ENCODE measurements around the gene SYT12. TPM values are rescaled to one million over a fixed set of nuclear protein-coding genes. Genes with fewer than 3 reads are reported as not detected.

The SYT12 gene
- total and polyA plus RNA-seq, 2 of the 8 experiments (the other 6 are each of a cell fraction or from before 2014, with no cell fraction given), result 1.4 to 3.3 TPM

DNA sequence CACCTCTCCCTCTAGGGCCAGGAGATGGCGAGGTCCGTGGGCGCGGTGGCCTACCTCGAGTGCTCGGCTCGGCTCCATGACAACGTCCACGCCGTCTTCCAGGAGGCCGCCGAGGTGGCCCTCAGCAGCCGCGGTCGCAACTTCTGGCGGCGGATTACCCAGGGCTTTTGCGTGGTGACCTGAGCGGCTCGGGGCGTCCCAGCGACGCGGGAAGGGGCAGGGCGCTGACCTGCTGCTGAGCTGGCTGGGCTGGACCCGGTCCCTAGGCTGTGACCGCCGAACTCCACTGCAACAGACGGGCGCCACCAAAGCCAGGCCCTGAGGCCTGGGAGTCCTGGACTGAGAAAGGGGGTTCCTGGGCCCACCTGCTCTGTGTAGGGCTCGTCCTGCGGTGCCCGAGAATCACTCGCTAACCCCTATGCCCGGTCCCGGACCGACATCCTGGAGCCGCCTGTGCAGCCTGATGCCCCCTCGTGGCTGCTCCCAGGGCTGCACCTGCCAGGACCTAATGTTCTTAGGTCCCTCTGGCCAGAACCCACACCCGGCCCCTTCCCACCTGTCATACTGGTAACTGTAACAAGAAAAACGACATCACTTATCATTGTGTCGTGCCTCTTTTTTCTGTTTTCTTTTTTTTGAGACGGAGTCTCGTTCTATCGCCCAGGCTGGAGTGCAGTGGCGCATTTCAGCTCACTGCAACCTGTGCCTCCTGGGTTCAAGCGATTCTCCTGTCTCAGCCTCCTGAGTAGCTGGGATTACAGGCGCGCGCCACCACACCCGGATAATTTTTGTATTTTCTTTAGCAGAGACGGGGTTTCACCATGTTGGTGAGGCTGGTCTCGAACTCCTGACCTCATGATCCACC lies 48.7 kb downstream of the SYT12 start (continued):
- TF ChIP-seq, protein P1, sequence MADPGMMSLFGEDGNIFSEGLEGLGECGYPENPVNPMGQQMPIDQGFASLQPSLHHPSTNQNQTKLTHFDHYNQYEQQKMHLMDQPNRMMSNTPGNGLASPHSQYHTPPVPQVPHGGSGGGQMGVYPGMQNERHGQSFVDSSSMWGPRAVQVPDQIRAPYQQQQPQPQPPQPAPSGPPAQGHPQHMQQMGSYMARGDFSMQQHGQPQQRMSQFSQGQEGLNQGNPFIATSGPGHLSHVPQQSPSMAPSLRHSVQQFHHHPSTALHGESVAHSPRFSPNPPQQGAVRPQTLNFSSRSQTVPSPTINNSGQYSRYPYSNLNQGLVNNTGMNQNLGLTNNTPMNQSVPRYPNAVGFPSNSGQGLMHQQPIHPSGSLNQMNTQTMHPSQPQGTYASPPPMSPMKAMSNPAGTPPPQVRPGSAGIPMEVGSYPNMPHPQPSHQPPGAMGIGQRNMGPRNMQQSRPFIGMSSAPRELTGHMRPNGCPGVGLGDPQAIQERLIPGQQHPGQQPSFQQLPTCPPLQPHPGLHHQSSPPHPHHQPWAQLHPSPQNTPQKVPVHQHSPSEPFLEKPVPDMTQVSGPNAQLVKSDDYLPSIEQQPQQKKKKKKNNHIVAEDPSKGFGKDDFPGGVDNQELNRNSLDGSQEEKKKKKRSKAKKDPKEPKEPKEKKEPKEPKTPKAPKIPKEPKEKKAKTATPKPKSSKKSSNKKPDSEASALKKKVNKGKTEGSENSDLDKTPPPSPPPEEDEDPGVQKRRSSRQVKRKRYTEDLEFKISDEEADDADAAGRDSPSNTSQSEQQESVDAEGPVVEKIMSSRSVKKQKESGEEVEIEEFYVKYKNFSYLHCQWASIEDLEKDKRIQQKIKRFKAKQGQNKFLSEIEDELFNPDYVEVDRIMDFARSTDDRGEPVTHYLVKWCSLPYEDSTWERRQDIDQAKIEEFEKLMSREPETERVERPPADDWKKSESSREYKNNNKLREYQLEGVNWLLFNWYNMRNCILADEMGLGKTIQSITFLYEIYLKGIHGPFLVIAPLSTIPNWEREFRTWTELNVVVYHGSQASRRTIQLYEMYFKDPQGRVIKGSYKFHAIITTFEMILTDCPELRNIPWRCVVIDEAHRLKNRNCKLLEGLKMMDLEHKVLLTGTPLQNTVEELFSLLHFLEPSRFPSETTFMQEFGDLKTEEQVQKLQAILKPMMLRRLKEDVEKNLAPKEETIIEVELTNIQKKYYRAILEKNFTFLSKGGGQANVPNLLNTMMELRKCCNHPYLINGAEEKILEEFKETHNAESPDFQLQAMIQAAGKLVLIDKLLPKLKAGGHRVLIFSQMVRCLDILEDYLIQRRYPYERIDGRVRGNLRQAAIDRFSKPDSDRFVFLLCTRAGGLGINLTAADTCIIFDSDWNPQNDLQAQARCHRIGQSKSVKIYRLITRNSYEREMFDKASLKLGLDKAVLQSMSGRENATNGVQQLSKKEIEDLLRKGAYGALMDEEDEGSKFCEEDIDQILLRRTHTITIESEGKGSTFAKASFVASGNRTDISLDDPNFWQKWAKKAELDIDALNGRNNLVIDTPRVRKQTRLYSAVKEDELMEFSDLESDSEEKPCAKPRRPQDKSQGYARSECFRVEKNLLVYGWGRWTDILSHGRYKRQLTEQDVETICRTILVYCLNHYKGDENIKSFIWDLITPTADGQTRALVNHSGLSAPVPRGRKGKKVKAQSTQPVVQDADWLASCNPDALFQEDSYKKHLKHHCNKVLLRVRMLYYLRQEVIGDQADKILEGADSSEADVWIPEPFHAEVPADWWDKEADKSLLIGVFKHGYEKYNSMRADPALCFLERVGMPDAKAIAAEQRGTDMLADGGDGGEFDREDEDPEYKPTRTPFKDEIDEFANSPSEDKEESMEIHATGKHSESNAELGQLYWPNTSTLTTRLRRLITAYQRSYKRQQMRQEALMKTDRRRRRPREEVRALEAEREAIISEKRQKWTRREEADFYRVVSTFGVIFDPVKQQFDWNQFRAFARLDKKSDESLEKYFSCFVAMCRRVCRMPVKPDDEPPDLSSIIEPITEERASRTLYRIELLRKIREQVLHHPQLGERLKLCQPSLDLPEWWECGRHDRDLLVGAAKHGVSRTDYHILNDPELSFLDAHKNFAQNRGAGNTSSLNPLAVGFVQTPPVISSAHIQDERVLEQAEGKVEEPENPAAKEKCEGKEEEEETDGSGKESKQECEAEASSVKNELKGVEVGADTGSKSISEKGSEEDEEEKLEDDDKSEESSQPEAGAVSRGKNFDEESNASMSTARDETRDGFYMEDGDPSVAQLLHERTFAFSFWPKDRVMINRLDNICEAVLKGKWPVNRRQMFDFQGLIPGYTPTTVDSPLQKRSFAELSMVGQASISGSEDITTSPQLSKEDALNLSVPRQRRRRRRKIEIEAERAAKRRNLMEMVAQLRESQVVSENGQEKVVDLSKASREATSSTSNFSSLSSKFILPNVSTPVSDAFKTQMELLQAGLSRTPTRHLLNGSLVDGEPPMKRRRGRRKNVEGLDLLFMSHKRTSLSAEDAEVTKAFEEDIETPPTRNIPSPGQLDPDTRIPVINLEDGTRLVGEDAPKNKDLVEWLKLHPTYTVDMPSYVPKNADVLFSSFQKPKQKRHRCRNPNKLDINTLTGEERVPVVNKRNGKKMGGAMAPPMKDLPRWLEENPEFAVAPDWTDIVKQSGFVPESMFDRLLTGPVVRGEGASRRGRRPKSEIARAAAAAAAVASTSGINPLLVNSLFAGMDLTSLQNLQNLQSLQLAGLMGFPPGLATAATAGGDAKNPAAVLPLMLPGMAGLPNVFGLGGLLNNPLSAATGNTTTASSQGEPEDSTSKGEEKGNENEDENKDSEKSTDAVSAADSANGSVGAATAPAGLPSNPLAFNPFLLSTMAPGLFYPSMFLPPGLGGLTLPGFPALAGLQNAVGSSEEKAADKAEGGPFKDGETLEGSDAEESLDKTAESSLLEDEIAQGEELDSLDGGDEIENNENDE (IDR thresholded peaks at IDR 0.05; ENCODE audit: insufficient replicate concordance, low read length), result no peak
- TF ChIP-seq SIN3A (conservative IDR thresholded peaks at IDR 0.05 in 1 of 2, IDR thresholded peaks at IDR 0.05 in 1 of 2; ENCODE audit: low read depth in 1 of 2, low read length in 2 of 2) (peak; percentile 13 to 85; a peak in 2 of 4 replicates), RNF2 (IDR thresholded peaks at IDR 0.05; ENCODE audit: borderline replicate concordance, low read depth, low read length, missing control alignments, poor library complexity, severe bottlenecking) (no peak), GABPA (IDR thresholded peaks at IDR 0.05; ENCODE audit: borderline replicate concordance, insufficient read depth, low read length) (peak; percentile 35; the same call in 1 of the 2 replicates), SP1 (IDR thresholded peaks at IDR 0.05; ENCODE audit: low read depth, low read length) (no peak)
- TF ChIP-seq, protein P2, sequence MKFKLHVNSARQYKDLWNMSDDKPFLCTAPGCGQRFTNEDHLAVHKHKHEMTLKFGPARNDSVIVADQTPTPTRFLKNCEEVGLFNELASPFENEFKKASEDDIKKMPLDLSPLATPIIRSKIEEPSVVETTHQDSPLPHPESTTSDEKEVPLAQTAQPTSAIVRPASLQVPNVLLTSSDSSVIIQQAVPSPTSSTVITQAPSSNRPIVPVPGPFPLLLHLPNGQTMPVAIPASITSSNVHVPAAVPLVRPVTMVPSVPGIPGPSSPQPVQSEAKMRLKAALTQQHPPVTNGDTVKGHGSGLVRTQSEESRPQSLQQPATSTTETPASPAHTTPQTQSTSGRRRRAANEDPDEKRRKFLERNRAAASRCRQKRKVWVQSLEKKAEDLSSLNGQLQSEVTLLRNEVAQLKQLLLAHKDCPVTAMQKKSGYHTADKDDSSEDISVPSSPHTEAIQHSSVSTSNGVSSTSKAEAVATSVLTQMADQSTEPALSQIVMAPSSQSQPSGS (IDR thresholded peaks at IDR 0.05; ENCODE audit: low read length), result no peak
